GM18508 (cell line): ENCODE results near the gene GBP6.
A peak's percentile ranks its signal among the peaks of the same experiment; 100 is the strongest.
"Not testable (repeated sequence)": the region's sequence is repeated elsewhere in the genome, so short reads cannot be mapped to it uniquely, and the experiment has no call there.

Source experiments
- ATAC-seq: cut with Tn5 transposase; IDR thresholded peaks from one replicate; pipeline ENCODE4 v1.9.1; 2021; ENCODE audit warnings: moderate number of reproducible peaks; ENCODE audit not compliant: insufficient read depth, unreplicated experiment

GBP6 gene

GRCh38 chr1:89363638-89364536 lies at the start of gene GBP6:
Gene GBP6 (plus strand): TSS chr1:89364059. CDS start chr1:89368552, 4,493 bp downstream.
- no peak for ATAC-seq

- ATAC-seq = no peak
These were observed 41.5 kb upstream of the GBP6 start for GRCh38 chr1:89322402-89322801.

- ATAC-seq = no peak
These were observed 32.0 kb upstream of the GBP6 start for GRCh38 chr1:89331890-89332289.

GRCh38 chr1:89332461-89332860 lies 31.4 kb upstream of the GBP6 start:
- ATAC-seq = no peak

GRCh38 chr1:89335486-89335885 lies 28.4 kb upstream of the GBP6 start:
- ATAC-seq = no peak

GRCh38 chr1:89337903-89338302 lies 26.0 kb upstream of the GBP6 start:
- ATAC-seq = no peak

GRCh38 chr1:89339039-89339438 lies 24.8 kb upstream of the GBP6 start:
- no peak for ATAC-seq

- not testable (repeated sequence) for ATAC-seq
These were observed 18.4 kb upstream of the GBP6 start for GRCh38 chr1:89345479-89345878.

- no peak for ATAC-seq
These were observed 16.6 kb upstream of the GBP6 start for GRCh38 chr1:89347296-89347695.

GRCh38 chr1:89350298-89350697 lies 13.6 kb upstream of the GBP6 start:
- ATAC-seq = no peak

- no peak for ATAC-seq
These were observed 12.1 kb upstream of the GBP6 start for GRCh38 chr1:89351597-89352311.

- ATAC-seq = no peak
These were observed 11.4 kb upstream of the GBP6 start for GRCh38 chr1:89352421-89352820.

GRCh38 chr1:89354205-89354604 lies 9.7 kb upstream of the GBP6 start:
- no peak for ATAC-seq

- ATAC-seq = no peak
These were observed 8.8 kb upstream of the GBP6 start for GRCh38 chr1:89355056-89355455.

- ATAC-seq = no peak
These were observed 7.0 kb upstream of the GBP6 start for GRCh38 chr1:89356658-89357400.

GRCh38 chr1:89358287-89358893 lies 5.5 kb upstream of the GBP6 start:
- ATAC-seq = no peak

GRCh38 chr1:89360716-89361115 lies 3.1 kb upstream of the GBP6 start:
- no peak for ATAC-seq

- ATAC-seq = no peak
These were observed 2.2 kb upstream of the GBP6 start for GRCh38 chr1:89361681-89362080.

GRCh38 chr1:89363196-89363595 lies 663 bp upstream of the GBP6 start:
- peak; percentile 83 for ATAC-seq

- ATAC-seq = no peak
These were observed 1.2 kb downstream of the GBP6 start for GRCh38 chr1:89364954-89365550.
